ENCODE data around the gene LTC4S. TPM values are rescaled to one million over a fixed set of nuclear protein-coding genes. Genes with fewer than 3 reads are reported as not detected.

The LTC4S gene
- total and polyA plus RNA-seq, 9 of the 15 experiments (the other 6 are each of a cell fraction or from before 2014, with no cell fraction given), result 0.17 to 0.77 (median 0.75) TPM; not detected in 6

DNA sequence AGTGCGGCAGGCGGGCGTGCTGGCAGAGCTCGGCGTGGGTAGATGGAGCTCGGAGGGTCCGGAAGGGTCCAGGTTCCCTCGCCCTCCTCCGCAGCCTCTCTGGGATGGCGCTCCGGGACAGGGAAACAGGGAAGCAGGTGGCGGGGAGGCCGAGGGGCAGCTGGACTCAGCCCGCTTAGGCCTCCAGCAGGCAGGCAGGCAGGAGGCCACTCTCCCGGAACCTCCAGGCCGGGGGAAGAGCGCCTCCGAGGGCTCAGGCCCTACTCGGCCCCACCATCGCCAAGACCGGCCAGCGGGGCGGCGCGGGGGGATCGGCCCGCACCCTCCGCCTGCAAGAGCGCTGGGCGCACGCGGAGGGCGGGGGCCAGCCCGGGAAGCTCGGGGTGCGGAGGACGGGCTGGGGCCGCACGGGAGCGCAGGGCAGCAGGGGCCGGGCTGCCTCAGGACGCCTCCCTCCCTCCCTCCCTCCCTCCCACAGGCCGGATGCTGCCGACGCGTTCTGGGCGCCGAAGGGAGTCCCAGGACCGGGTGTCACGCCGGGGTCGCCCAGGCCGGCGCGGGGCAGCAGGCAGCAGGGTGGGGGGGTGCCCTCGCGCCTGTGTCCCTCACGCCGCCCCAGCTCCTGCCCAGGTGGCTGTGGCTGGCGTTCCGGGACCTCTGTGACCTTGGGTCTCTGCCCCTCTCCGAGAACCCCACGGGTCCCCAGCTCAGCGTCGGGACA, 11.9 kb downstream of the LTC4S start (continued):
- TF ChIP-seq NFATC3 (IDR thresholded peaks at IDR 0.05) (no peak), PTTG1 (tag; IDR thresholded peaks at IDR 0.05; ENCODE audit: low read depth) (no peak), FOXP1 (CRISPR knock-in tag; IDR thresholded peaks at IDR 0.05) (peak; percentile 81), NRF1 (conservative IDR thresholded peaks at IDR 0.05 in 1 of 2, IDR thresholded peaks at IDR 0.05 in 1 of 2) (peak; percentile 18 to 19; a peak in 1 of 4 replicates), ETV6 (IDR thresholded peaks at IDR 0.05; ENCODE audit: borderline replicate concordance in 1 of 2, low read depth in 2 of 2, low read length in 1 of 2) (no peak), ETV6 (CRISPR knock-in tag; IDR thresholded peaks at IDR 0.05; ENCODE audit: borderline replicate concordance) (peak; percentile 76; the same call in 1 of the 2 replicates), ARID2 (IDR thresholded peaks at IDR 0.05) (no peak), TCF7 (IDR thresholded peaks at IDR 0.05; ENCODE audit: borderline replicate concordance) (no peak), NR2F6 (CRISPR knock-in tag; IDR thresholded peaks at IDR 0.05) (no peak), ATF1 (CRISPR knock-in tag; IDR thresholded peaks at IDR 0.05) (no peak; the same call in 1 of the 2 replicates), ATF1 (tag; IDR thresholded peaks at IDR 0.05) (0 out of 2 replicates have a peak, but pooled peaks have one; percentile 33), CBX1 (IDR thresholded peaks at IDR 0.05; ENCODE audit: low read depth) (no peak), MEF2D (tag; conservative IDR thresholded peaks at IDR 0.05; ENCODE audit: low read depth) (no peak), NUFIP1 (IDR thresholded peaks at IDR 0.05; ENCODE audit: partially characterized antibody) (no peak), MYC (IDR thresholded peaks at IDR 0.05; ENCODE audit: low read depth, low read length) (peak; percentile 31; the same call in 1 of the 2 replicates), MYC (CRISPR knock-in tag; IDR thresholded peaks at IDR 0.05; ENCODE audit: borderline replicate concordance, low read depth) (no peak)
- TF ChIP-seq, protein P1, sequence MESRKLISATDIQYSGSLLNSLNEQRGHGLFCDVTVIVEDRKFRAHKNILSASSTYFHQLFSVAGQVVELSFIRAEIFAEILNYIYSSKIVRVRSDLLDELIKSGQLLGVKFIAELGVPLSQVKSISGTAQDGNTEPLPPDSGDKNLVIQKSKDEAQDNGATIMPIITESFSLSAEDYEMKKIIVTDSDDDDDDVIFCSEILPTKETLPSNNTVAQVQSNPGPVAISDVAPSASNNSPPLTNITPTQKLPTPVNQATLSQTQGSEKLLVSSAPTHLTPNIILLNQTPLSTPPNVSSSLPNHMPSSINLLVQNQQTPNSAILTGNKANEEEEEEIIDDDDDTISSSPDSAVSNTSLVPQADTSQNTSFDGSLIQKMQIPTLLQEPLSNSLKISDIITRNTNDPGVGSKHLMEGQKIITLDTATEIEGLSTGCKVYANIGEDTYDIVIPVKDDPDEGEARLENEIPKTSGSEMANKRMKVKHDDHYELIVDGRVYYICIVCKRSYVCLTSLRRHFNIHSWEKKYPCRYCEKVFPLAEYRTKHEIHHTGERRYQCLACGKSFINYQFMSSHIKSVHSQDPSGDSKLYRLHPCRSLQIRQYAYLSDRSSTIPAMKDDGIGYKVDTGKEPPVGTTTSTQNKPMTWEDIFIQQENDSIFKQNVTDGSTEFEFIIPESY (CRISPR knock-in tag; IDR thresholded peaks at IDR 0.05), result peak; percentile 31; the same call in 1 of the 2 replicates
- TF ChIP-seq, protein P2, sequence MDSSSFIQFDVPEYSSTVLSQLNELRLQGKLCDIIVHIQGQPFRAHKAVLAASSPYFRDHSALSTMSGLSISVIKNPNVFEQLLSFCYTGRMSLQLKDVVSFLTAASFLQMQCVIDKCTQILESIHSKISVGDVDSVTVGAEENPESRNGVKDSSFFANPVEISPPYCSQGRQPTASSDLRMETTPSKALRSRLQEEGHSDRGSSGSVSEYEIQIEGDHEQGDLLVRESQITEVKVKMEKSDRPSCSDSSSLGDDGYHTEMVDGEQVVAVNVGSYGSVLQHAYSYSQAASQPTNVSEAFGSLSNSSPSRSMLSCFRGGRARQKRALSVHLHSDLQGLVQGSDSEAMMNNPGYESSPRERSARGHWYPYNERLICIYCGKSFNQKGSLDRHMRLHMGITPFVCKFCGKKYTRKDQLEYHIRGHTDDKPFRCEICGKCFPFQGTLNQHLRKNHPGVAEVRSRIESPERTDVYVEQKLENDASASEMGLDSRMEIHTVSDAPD (CRISPR knock-in tag; IDR thresholded peaks at IDR 0.05), result no peak
- TF ChIP-seq, protein P3, sequence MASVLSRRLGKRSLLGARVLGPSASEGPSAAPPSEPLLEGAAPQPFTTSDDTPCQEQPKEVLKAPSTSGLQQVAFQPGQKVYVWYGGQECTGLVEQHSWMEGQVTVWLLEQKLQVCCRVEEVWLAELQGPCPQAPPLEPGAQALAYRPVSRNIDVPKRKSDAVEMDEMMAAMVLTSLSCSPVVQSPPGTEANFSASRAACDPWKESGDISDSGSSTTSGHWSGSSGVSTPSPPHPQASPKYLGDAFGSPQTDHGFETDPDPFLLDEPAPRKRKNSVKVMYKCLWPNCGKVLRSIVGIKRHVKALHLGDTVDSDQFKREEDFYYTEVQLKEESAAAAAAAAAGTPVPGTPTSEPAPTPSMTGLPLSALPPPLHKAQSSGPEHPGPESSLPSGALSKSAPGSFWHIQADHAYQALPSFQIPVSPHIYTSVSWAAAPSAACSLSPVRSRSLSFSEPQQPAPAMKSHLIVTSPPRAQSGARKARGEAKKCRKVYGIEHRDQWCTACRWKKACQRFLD (CRISPR knock-in tag; IDR thresholded peaks at IDR 0.05), result 0 out of 2 replicates have a peak, but pooled peaks have one; percentile 31
- TF ChIP-seq, protein P4, sequence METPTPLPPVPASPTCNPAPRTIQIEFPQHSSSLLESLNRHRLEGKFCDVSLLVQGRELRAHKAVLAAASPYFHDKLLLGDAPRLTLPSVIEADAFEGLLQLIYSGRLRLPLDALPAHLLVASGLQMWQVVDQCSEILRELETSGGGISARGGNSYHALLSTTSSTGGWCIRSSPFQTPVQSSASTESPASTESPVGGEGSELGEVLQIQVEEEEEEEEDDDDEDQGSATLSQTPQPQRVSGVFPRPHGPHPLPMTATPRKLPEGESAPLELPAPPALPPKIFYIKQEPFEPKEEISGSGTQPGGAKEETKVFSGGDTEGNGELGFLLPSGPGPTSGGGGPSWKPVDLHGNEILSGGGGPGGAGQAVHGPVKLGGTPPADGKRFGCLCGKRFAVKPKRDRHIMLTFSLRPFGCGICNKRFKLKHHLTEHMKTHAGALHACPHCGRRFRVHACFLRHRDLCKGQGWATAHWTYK (CRISPR knock-in tag; IDR thresholded peaks at IDR 0.05), result 0 out of 2 replicates have a peak, but pooled peaks have one; percentile 17

All from K562 (cell line).